GM19463 (cell line): ENCODE data around the gene RICTOR.
"Not testable (repeated sequence)": the region's sequence is repeated elsewhere in the genome, so short reads cannot be mapped to it uniquely, and the experiment has no call there.

Experiments
- ATAC-seq: cut with Tn5 transposase; IDR thresholded peaks from one replicate; pipeline ENCODE4 v1.9.1; 2021; ENCODE audit warnings: mild to moderate bottlenecking, moderate library complexity; ENCODE audit not compliant: unreplicated experiment

RICTOR gene

DNA sequence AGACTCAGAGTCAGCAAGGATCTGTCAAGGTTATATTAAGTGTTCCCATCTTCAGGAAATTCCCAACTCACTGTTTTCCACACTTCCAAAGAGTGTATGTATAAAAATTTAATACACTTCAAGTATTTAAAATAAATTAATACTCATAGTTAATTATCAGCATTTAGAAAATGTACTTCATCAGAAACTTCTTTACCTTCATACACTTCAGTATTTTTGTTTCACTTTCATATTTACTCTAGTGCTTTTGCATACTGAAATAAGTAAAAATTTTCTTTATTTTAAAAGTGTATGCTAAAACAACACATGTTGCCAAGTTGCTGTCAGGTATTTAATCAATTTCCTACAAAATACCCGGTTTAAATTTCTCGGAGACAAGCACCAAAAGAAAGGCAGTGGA, 16.5 kb downstream of the RICTOR start:
- ATAC-seq: peak; percentile 34

- ATAC-seq: no peak
Observed at GRCh38 chr5:39055768-39056398, 18.3 kb downstream of the RICTOR start.

DNA sequence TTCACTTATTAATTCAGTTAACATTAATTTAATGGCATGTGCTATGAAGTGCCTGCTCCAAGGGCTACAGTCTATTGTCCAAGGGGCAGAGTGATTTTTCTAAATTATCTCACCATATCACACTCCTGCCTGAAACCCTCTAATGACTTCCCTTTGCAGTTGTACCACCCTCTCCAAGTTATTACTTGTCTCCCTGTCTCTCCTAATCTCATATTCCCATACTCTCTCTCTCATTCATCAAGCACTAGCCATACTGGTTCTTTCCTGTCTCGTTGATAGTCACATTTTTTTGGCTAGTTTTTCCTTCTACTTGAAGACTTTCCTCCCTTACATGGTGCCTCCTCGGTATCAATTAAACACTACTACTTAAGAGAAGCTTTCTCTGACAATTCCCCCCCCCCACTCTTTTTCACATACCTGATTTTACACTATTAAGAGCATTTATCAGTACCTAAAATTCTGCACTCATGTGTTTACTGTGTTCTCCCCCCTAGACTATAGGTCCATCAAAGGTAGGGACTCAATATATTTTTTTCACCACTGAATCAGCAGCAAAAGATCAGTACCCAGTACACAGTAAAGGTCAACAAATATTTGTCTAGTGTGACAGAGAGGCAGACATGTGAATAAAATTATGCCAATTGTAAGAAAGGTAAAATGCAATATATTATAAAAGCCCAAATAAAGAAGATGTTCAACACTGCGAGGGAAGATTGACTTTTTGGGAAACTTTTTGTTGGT, 19.0 kb downstream of the RICTOR start:
- ATAC-seq: no peak

GRCh38 chr5:39053189-39053588, 21.0 kb downstream of the RICTOR start:
- ATAC-seq: no peak

DNA sequence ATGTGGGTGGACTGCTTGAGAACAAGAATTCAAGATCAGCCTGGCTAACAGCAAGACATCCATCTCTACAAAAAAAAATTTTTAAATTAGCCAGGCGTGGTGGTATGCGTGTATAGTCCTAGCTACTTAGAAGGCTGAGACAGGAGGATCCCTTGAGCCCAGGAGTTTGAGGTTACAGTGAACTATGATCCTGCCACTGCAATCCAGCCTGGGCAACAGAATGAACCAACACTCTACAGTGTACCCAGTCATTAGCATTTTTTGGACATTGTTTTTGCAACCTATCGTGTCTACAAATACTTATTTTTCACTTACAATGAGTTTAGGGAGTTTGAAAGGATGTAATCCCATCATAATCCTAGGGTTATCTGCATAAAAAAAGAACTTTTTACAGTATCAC, 22.1 kb downstream of the RICTOR start:
- ATAC-seq: no peak

DNA sequence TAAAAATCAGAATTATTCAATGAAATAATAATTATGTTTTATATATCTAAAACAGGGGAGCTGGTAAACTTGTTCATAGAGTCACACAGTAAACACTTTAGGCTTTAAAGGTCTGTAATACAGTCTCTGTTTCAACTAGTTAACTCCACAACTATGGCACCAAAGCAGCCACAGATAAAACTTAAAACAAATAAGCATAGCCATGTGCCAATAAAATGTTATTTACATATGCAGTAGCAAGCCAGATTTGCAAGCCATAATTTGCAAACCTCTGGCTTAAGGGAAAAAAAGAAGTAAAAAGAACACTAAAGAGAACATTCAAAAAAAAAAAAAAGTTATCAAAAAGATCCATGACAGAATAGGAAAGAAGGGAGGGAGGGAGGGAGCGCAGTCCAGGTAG, 24.9 kb downstream of the RICTOR start:
- no peak for ATAC-seq

GRCh38 chr5:39040875-39041274, 33.3 kb downstream of the RICTOR start:
- ATAC-seq: no peak

GRCh38 chr5:39034493-39034892, 39.7 kb downstream of the RICTOR start:
- not testable (repeated sequence) for ATAC-seq

GRCh38 chr5:39031041-39031440, 43.2 kb downstream of the RICTOR start:
- no peak for ATAC-seq

DNA sequence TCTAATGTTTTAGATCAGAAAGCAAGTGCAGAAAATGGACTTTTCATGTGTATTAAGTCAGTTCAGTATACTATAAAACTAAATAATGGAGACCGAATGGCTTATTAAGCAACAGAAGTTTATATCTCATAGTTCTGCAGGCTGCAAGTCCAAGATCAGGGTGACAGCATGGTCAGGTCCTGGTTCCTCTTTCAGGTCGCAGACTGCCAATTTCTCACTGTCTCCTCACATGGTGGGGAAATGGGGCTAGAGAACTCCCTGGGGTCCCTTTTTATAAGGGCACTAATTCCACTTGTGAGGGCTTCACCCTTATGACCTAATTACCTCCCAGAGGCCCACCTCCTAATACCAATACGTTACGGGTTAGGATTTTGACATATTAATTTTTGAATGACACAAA, 48.7 kb downstream of the RICTOR start:
- ATAC-seq: no peak

- ATAC-seq: no peak
Observed at GRCh38 chr5:39024884-39025283, 49.3 kb downstream of the RICTOR start.

DNA sequence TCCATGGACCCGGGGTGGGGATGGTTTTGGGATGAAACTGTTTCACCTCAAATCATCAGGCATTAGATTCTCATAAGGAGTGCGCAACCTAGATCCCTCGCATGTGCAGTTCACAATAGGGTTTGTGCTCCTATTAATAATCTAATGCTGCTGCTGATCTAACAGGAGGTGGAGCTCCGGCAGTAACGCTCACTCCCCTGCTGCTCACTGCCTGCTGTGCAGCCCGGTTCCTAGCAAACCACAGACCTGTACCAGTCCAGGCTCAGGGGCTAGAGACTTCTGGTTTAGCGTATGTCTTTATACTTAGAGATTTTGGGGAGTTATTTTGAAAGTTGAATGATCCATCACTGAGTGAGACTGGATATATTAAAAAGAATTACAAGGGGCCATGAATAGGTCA, 50.2 kb downstream of the RICTOR start:
- ATAC-seq: no peak

DNA sequence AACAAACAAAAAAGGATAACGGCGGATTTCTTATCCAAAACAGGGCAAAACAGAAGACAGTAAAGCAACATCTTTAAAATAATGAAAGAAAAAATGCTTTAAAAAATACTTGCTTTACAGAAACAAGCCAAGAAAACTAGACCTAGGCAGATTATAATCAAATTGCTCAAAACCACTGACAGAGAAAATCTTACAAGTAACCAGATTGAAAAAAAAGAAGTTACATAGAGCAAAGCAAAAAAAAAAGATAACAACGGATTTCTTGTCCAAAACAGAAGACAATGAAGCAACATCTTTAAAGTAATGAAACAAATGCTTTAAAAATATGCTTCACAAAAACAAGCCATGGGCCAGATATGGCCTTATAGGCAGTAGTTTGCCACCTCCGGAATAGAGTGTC, 51.1 kb downstream of the RICTOR start:
- no peak for ATAC-seq

- ATAC-seq: no peak
Observed at GRCh38 chr5:39022151-39022550, 52.0 kb downstream of the RICTOR start.

DNA sequence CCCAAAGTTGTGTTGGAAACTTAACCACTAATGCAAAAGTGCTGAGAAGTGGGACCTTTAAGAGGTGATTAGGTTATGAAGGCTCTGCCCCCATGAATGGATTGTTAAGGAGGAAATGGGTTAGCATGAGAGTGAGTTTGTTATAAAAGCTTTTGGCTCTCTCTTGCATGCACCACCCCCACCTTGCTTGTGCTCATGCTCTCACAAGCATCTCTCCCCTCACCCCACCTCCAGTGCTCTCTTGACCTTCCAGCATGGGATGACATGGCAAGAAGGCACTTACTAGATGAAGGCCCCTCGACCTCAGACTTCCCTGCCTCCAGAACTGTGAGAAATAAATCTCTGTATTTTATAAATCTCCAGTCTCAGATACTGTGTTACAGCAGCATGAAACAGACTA, 52.8 kb downstream of the RICTOR start:
- no peak for ATAC-seq

DNA sequence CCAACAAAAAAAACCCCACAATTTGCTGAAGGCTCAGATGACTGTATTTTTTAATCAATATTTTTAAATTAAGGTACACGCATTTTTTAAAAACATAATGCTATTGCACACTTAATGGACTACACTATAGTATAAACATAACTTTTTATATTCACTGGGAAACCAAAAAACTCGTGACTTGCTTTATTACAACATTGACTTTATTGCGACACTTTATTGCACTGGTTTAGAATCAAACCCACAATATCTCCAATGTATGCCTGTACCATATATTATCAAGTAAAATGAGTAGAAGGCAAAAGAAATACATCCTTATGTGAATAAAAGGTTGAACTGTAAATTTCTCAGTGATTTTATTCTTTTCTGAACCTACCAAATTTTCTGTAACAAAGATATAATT, 53.7 kb downstream of the RICTOR start:
- ATAC-seq: no peak

GRCh38 chr5:39019254-39019653, 54.9 kb downstream of the RICTOR start:
- no peak for ATAC-seq

DNA sequence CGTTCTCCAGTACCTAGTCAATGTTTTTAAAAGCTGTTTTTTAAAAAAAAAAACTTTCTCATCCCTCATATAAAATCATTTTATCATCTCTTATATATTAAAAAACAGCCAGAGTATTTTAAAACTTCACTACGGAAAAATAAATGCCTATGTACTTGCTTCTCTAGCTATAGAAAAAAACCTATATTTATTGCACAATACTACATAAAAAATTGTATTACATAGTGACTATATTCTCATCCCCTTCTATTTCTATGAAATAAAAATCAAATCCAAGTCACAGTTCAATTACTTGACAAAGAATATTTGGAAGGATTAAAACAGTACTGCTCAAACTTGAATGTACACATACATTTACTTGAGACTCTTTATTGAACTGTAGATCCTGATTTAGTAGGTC, 56.7 kb downstream of the RICTOR start:
- no peak for ATAC-seq

DNA sequence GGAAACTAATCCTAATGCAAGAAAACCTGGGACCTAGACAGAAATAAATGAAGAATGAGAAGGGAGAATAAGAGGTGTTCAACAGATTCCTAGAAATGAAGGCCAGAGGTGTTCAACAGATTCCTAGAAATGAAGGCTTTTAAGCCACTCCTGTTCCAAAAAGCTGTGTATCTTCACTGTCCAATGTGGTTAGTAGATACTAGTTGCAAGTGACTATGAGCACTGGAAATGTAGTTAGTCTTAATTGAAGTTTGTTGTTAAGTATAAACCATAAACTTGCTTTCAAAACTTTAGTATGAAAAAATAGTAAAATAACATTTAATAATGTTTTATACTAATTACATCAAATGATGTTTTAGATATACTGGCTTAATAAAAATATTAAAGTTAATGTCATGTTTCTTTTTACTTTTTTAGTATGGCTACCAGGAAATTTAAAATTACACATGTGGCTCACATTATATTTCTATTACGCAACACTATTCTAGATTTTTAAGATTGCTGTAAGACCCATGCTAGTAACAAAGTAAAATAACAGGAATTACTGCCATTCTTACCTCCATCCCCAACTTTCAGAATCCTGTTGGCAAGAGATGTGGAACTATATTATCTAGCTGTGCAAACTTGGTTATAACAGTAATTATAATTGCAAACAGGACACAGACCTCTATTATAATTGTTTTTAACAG, 57.5 kb downstream of the RICTOR start:
- ATAC-seq: no peak

- no peak for ATAC-seq
Observed at GRCh38 chr5:39015743-39016586, 58.2 kb downstream of the RICTOR start.

DNA sequence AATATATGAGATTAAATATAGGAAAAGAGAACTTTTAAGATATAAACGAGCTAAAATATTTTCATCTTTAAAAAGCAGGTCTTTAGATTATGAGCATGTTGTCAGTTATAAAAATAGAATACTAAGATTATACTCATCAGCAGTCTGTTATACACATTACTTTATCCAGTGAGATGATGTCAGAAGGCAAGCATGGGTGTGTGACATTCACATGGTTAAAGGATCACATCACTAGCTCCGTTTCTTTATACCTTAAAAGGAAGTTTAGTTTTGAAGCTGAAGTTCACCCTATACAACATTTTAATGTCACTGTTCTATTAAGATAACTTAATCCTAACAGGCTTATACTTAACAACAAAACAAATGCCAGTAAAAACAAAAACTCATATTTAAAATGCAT, 59.6 kb downstream of the RICTOR start:
- ATAC-seq: no peak
